SIG-M5 treated with dmso at 0.1 percent for 504 hours (cell line): ENCODE measurements around the gene NUP214.
"Not testable (repeated sequence)": the region's sequence is repeated elsewhere in the genome, so short reads cannot be mapped to it uniquely, and the experiment has no call there.

ENCODE experiments used
- DNase-seq: peaks from one replicate; lab custom pipeline; 2025; ENCODE audit not compliant: unreplicated experiment; lab: John Stamatoyannopoulos, UW

The NUP214 gene

DNA sequence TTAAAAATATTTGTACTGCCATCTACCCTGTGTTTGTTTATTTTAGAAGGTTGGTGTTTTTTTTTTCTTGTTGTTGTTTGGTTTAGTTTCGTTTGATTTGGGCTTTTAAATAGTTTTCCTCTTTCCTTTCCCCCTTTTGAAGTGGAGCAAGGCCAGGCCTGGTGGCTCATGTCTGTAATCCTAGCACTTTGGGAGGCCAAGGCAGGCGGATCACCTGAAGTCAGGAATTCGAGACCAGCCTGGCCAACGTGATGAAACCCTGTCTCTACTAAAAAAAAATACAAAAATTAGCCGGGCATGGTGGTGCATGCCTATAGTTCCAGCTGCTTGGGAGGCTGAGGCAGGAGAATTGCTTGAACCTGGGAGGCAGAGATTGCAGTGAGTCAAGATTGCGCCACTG, 65.6 kb downstream of the NUP214 start:
- not testable (repeated sequence) for DNase-seq

DNA sequence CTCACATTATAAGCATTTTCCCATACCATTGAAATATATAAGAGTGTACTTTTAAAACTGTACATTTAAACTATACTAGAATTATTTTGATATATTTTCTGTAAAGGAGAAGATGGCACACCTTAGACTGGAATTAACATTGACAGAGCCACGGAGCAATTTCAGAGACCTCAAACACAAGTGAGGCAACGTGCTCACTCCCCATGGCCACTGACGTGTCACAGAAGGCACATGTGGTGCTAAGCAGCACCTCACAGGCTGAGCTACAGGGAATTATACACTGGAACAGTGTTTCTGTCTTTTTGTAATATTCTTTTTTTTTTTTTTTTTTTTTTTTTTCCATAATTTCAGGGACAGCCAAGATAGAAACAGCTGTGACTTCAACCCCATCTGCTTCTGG, 66.5 kb downstream of the NUP214 start:
- no peak for DNase-seq

DNA sequence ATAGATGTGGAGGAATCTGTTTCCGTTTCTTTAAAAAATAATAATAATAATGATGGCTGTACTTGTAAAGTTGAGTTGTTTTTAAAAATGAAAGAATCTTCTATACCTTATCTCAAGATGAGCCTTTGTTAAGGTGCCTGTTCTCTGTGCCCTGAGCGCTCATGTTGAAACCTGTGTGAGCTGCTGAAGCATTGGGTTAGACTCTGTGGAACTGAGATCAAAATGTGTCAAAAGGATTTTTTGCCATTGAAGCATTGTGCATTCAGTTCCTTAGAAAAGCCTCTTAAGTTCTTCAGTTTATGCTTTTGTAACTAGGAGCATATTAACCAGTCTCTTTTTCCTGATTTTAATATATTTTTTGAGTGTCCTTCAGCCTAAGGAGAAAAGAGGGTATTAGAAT, 67.7 kb downstream of the NUP214 start:
- no peak for DNase-seq

DNA sequence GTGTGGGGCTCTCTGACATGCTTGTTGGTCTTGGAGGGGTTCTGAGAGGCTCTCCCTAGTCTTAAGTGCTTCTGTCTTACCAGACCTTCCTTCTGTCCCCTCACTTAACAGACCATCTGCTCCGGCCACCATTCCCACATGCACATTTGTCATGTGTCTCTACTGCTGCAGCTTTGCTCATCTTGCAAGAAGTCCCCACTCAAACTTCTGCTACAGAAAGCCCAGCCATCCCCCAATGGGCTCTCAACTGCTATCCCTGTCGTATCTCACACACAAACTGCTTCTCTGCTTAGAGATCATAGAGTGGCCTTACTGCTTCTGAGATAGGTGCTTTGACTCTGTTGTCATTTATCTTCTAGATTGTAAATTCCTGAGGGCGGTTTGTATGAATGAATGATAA, 69.4 kb downstream of the NUP214 start:
- no peak for DNase-seq

DNA sequence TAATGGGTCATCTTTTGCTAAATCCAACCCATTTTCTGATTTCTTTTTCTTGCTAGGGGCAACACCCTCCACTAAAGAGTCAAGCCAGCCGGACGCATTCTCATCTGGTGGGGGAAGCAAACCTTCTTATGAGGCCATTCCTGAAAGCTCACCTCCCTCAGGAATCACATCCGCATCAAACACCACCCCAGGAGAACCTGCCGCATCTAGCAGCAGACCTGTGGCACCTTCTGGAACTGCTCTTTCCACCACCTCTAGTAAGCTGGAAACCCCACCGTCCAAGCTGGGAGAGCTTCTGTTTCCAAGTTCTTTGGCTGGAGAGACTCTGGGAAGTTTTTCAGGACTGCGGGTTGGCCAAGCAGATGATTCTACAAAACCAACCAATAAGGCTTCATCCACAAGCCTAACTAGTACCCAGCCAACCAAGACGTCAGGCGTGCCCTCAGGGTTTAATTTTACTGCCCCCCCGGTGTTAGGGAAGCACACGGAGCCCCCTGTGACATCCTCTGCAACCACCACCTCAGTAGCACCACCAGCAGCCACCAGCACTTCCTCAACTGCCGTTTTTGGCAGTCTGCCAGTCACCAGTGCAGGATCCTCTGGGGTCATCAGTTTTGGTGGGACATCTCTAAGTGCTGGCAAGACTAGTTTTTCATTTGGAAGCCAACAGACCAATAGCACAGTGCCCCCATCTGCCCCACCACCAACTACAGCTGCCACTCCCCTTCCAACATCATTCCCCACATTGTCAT, 72.0 kb downstream of the NUP214 start:
- no peak for DNase-seq

DNA sequence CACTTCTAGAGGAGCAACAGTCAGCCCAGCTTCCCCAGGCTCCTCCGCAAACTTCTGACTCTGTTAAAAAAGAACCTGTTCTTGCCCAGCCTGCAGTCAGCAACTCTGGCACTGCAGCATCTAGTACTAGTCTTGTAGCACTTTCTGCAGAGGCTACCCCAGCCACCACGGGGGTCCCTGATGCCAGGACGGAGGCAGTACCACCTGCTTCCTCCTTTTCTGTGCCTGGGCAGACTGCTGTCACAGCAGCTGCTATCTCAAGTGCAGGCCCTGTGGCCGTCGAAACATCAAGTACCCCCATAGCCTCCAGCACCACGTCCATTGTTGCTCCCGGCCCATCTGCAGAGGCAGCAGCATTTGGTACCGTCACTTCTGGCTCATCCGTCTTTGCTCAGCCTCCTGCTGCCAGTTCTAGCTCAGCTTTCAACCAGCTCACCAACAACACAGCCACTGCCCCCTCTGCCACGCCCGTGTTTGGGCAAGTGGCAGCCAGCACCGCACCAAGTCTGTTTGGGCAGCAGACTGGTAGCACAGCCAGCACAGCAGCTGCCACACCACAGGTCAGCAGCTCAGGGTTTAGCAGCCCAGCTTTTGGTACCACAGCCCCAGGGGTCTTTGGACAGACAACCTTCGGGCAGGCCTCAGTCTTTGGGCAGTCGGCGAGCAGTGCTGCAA, 72.8 kb downstream of the NUP214 start:
- DNase-seq = no peak

DNA sequence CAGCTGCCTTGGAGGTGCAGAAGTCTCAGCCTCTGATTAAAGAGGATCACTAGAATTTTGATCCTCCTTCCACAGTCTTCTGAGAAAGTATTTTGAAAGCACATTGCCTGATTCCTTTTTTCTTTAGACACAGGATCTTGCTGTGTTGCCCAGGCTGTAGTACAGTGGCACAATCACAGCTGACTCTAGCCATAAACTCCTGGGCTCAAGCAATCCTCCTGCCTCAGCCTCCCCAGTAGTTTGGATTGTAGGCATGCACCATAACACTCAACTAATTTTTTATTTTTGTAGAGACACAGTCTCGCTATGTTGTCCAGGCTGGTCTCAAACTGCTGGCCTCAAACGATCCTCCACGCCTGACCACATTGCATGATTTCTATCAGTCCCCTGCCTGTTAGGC, 76.5 kb downstream of the NUP214 start:
- DNase-seq = no peak

DNA sequence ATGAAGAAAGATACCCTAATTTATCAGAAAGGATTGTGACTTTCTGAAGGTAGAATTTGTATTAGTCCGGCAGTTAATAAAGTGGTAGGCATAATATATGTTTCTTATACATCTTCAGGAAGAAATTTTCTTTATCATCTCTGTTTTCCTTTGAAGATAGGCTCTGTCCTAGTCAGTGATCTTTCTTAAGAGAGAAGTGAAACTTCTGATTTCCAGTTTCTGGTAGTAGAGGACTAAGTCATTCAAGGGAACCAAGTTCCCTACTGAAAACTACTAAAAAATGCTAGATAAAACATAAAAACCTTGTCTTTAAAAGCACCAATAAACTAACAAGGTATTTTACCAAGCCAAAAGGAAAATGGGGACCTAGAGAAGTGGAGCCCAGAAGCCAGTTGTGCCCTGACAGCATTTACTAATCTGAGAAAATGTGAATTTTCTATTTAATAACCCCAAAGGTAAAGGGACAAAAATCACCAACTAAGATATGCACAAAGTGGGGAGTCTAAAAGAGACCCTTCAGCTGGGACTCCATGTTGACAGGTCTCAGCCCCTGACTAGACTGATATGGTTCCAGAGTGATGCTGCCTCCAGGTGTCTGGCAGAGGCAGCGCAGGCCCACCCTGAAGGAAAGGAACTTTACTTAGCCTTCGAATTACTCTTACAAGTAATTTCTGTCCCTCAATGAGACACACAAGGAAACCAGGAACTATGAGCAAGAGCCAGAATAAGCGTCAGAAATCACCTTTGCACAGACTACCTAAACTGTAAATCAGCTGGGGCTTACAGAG, 78.2 kb downstream of the NUP214 start:
- peak; percentile 44 for DNase-seq

DNA sequence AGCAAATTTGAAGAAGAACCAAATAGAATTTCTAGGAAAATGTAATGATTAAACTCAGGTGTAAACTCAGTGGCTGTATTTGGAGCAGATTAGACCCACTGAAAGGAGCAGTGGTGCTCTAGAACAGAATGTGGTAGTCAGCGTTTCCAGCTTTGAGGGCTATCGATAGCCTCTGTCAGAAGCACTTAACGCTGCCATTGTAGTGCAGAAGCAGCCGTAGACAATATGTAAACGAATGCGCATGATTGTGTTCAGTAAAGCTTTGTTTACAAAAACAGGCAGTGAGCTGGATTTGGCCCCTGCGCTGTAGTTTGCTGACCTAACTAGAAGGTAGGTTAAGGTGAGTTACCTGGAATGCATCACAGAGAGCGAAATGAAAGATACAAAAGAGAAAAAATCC, 78.9 kb downstream of the NUP214 start:
- DNase-seq = no peak

DNA sequence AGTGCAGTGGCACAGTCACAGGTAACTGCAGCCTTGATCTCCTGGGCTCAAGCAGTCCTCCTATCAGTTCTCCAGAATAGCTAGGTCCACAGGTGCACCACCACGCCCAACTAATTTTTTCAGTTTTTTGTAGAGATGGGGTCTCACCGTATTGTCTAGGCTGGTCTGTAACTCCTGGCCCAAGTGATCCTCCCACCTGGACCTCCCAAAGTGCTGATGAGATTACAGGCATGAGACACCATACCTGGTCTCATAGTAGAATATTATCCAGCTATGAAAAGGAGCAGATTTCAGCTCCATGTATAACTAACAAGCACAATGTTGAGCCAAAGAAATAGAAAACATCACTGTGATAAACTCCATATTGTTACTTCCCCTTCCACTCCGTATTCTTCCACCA, 81.1 kb downstream of the NUP214 start:
- no peak for DNase-seq

DNA sequence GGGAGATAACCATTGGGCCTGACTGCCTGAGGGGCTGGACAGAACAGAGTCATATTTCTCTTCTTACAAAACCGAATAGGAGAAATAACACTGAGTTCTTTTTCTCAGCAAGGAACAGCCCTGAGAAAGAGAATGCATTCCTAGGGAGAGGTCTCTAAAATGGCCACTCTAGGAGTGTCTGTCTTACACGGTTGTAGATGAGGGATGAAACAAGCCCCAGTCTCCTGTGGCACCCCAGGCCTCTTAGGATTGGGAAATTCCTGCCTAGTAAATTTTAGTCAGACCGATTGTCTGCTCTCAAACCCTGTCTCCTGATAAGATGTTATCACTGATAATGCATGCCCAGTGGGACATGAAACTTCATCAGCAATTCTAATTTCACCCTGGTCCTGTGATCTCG, 86.5 kb downstream of the NUP214 start:
- not testable (repeated sequence) for DNase-seq

DNA sequence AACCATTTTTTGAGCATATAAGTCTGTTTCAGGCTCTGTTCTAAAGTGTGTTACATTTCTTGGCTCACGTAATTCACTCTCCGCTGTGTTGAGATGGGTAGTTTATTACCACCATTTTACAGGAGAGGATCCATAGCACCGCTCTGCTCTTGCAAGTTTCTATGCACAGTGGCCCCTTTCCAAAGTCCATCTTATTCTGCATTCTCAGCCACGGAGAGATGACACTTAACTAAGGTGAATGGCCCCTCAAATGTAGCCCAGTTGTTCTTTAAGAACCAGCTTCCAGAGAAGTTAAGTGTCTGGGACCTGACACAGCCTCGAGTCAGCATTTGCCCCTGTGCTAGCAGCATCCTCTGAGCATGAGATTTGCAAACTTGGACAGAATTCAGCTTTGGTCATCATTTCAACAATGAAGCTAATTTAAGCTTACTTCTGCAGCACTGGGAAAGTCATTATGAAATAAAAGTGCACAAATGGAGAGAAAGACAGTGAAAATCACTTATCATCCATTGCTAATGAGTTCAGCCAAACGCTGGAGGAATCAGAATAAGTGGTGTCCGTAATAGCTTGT, 89.0 kb downstream of the NUP214 start:
- no peak for DNase-seq

DNA sequence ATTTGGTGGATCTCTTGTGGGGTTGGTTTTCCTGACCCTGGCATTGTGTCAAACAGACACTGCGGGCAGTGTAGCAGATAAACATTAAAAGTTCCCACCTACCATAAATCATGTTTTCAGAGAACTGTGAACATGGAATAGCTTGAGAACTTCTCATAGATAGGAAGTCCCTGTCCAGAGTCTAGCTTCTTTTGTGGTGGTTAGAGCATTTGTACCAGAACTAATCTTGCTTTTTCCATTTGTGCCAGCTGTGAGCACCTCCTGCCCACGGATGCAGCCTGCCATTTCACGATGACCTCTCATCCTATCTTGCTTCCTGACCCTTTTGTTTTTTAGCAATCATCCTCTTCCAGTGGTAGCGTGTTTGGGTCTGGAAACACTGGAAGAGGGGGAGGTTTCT, 89.5 kb downstream of the NUP214 start:
- DNase-seq = no peak

DNA sequence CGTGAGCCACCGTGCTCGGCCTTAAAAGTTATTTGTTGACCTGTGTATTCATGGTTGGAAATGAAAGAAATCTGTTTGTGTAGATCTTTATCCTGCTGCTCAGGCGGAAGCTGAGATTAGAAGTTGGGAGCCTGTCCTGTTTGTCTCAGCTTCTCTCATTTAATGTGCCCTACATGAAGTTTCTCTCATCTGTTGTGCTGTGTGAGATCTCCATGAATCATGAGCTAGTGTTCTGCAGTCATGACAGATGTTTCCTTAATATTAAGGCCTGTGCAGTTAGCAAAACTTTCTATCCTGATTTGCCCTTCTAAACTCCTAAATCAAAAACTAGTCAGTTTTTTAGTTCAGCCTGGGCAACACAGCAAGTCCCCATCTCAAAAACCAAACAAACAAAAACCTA, 91.4 kb downstream of the NUP214 start:
- no peak for DNase-seq

DNA sequence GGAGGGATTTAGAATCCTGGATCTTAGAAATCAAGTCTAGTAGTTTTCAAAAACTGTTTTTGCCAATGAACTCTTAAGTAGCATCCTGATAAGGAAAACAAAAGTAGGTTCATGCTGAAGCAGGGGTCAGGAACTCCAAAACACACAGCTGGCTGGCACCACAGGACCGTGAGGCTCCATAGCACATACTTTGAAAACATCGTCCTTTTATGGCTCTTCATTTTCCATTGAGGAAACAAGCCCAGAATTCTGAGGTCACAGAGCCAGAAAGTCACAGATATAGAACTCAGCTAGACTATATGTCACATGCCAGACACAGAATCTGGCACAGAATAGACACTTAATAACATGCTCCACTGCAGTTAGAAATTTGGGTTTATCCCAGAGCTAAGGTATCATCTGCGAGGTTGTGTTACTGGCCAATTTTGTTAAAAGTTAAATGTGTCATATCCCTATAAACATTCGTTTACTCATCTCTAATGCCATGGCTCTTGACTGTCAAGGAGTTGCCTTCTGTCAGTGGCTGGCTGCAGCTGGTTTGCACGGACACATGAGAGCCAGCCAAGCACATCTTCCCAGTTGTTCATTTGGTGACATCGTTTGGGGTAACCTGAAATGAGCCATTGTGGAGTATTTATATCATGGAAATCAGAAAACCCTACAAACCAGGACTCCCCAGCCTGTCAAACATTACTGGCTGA, 92.1 kb downstream of the NUP214 start:
- DNase-seq = no peak

DNA sequence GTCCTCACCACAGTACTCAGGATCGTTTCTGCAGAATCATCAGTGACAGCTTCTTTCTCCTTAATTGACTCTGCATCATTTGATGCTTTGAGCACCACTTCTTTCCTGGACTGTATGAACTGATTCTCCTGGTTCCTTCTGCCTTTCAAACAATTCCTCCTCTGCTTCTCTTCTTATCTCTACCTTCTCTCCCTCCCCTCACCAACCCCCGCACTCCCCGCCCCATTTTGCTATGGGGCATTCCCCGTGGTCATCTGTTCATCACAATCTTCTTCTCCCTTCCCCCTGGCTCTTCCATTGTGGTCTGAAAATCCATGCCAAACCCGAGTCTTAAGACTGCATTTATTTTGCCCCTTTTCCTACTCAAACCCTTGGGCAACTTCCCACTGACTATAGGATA, 93.0 kb downstream of the NUP214 start:
- DNase-seq = no peak

DNA sequence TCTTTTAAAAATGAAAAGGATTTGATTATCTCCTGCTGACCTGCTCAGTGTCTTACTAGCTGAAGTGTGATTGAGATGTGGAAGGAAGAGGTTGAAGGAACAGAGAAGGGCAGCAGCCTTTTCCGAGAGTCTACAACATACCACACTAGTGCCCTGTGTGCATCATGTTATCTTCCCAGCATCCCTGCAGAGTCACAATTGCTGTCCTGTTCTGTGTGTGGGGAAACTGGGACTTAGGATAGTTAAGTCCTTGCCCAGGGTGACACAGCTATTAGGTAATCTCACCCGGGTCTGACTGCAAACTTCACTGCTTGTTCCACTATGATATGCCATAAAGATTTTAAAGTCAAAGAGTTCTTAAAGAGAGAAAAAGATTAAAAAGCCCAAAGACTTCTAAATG, 95.1 kb downstream of the NUP214 start:
- DNase-seq = no peak

DNA sequence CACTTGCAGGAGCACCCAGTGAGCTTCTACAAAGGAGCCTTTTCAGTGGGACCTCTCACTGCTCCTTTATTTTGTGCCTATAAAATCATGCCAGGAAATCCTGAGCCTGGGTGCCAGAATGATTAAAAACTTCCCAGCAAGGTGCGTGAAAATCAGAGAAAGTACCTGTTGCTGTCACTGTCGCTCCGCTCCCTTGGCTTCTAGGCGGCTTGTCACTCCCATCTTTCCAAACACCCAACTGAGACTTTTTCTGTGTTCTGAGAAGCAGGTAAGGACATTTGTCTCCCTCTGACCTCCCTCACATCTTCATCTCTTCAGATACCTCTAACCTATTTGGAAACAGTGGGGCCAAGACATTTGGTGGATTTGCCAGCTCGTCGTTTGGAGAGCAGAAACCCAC, 97.1 kb downstream of the NUP214 start:
- no peak for DNase-seq

DNA sequence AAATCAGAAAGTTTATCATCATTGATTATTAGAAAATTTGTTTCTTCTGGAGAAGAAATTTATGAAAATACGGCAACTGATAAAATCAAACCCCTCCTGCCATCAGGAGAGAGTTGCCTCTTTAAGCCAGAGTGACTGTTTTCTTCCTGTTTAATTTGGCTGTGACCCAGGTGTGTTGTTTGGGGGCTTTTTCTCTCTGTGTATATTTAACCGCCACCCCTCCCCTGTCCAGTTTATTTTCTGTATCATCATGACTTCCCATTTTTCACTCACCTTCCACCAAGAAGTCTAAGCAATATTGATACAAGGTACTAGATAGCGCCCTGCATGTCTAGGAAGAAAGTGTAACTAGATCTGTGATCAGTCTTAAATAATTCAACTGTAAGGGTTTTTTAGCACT, 100.8 kb downstream of the NUP214 start:
- DNase-seq = no peak

DNA sequence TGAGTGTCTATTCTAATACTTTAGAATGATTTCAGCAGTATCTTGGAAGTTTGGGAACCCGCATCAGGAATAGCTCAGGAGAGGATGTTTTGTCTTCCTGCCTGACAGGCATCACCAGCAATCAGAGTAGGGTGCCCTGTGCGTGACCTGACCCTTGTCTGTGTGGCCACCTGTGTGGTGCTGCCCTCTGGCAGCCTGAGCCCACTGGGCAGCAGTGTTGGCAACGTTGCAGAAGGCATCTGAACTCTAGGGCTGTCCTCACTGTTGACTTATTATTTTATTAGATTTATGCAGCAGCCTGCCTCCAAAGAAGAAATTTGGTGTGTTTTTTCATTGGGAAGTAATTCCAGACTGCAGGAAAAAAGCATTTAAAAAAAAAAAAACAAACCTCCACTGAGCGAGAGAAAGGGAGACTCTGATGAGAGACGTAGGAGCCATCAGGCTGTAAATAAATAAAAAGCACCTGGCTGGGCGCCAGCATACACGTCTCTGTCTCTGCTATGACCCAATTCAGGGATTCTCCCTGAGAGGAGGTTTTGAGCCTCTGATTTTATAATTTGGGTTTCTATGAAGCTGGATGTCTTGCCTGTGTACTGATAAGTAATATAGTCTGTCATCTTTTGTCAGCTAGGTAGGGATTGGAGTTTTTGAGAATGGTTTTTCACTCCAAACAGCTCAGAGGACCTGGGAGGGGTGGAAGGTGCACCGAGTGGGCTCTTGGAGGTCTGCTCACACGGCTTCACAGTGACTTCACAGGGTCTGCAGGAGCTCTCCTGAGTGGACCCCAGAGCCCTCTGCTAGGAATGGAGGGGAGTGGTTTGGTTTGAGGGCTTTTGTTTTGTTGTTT, 101.9 kb downstream of the NUP214 start:
- no peak for DNase-seq
